Testis (tissue), 3 donors: ENCODE data around the gene ZMYND11. TPM values are rescaled to one million over a fixed set of nuclear protein-coding genes. Genes with fewer than 3 reads are reported as not detected.

Experiments
- DNase-seq: peaks from one replicate; pipeline ENCODE4 v3.0.0-alpha.2; 2019
- H3K27ac ChIP-seq, 2 donors: fragments of 200-600 bp; sonication (generic); one replicate each; pipeline ENCODE4 v1.5.1; 2019
- H3K27me3 ChIP-seq: fragments of 200-600 bp; sonication (generic); one replicate; pipeline ENCODE4 v1.5.1; 2019
- H3K36me3 ChIP-seq: fragments of 200-600 bp; sonication (generic); one replicate; pipeline ENCODE4 v1.5.1; 2017; ENCODE audit warnings: low read depth; ENCODE audit errors: missing control alignments
- H3K4me1 ChIP-seq: fragments of 200-600 bp; sonication (generic); one replicate; pipeline ENCODE4 v1.5.1; 2019
- H3K4me3 ChIP-seq, 2 donors: fragments of 200-600 bp; sonication (generic); one replicate each; pipeline ENCODE4 v1.5.1; 2017 to 2019
- H3K9me3 ChIP-seq: fragments of 200-600 bp; sonication (generic); one replicate; pipeline ENCODE4 v1.5.1; 2017
- CTCF ChIP-seq, 3 experiments: fragments of 450-650 bp in 2 of 3; fragments of 200-600 bp in 1 of 3; sonication (generic) in 1 of 3; IDR thresholded peaks; one replicate each; pipeline ENCODE4 v1.5.1; 2016 to 2019; ENCODE audit warnings: antibody characterized with exemption in 3 of 3, mild to moderate bottlenecking in 2 of 3, moderate library complexity in 1 of 3
- POLR2A ChIP-seq: fragments of 450-650 bp; IDR thresholded peaks from one replicate; pipeline ENCODE4 v1.6.1; 2017; ENCODE audit warnings: antibody characterized with exemption, mild to moderate bottlenecking, moderate library complexity
- WGBS, 2 donors: methylation state at CpG; one replicate each; pipeline ENCODE4 v1.1.5; 2018; 5-methylcytosine and 5-hydroxymethylcytosine counted together
- intact Hi-C: fragments of 100-400 bp; cut with DNase I; formaldehyde crosslinking; loops from one replicate; pipeline ENCODE4 v1.15.1; 2023; ENCODE audit warnings: low total_unique reads
- polyA plus RNA-seq: library from polyadenylated mRNA; stranded (reverse); fragments of 350-450 nt; fragmentation: Illumina TruSeq; extraction: RNeasy Lipid Tissue Mini Kit (QIAGEN cat#74804); gene quantifications from one replicate; pipeline ENCODE4 v1.2.3, GENCODE V29; 2014; ENCODE audit warnings: low read depth, low replicate concordance; ENCODE audit not compliant: insufficient read depth
- total RNA-seq, 2 donors: library from RNA; depleted of rRNA; stranded (reverse); fragments of >200 nt; gene quantifications; one replicate each; pipeline ENCODE4 v1.2.3, GENCODE V29; 2016

Gene ZMYND11
- total and polyA plus RNA-seq, 3 donors from 2014 or later: 55.8 to 66.2 (median 61.0) TPM

DNA sequence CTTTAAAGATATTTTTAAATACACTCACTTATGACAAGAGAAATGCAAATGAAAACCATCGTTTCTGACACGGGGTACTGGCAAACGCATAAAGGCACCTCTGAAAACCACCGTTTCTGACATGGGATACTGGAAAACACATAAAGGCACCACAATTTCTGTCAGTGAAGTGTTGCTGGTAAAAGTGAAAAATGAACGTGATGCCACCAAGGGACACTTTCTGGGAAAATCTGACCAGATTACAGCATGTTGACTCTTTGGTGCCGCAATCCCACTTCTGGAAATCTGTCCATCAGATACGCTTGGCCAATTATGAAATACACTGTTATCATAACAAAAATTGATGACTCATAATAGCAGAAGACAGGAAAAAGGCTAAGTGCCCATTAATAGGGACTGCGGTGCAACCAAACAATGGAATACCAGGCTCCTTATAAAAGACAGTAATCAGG lies 131.7 kb downstream of the ZMYND11 start:
- DNase-seq: no peak
- H3K4me1 ChIP-seq: no peaks in the 10 kb centered on the region
- no peak overlapping the region for H3K4me3 ChIP-seq
- 80 to 83% methylated on average over 8 of the region's 8 CpGs for whole genome bisulfite sequencing, 2 donors
- H3K9me3 ChIP-seq: no peaks in the 10 kb centered on the region
- TF ChIP-seq POLR2A (no peak), CTCF (IDR thresholded peaks at IDR 0.05) (no peak)
- intact Hi-C loops: no loop called here
- no peaks in the 10 kb centered on the region for H3K36me3 ChIP-seq
- no peaks in the 10 kb centered on the region for H3K27me3 ChIP-seq
- no peak overlapping the region for H3K27ac ChIP-seq

DNA sequence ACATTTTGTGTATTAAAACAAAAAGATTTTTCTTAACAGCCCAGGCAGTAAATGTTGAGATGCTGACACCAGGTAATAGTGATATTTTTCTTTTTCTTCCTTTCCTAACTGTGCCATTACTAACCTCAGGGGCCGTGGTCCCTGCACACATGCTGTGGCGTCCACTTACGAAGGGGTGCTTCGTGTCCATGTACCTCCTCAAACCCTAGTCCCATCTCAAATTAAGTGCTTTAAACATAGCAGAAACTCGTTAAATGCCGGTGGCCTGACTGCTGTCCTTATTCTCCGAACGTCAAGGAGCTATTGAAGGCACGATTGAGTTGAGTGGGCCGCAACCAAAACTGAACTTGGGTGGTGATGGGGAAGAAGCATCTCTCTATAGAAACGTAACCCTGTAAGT lies 132.4 kb downstream of the ZMYND11 start:
- whole genome bisulfite sequencing, 2 donors: 90 to 92% methylated on average over 11 of the region's 11 CpGs
- intact Hi-C loops: no loop called here
- no peaks in the 10 kb centered on the region for H3K36me3 ChIP-seq
- H3K27ac ChIP-seq: no peak overlapping the region
- H3K9me3 ChIP-seq: no peaks in the 10 kb centered on the region
- DNase-seq: no peak
- TF ChIP-seq CTCF (IDR thresholded peaks at IDR 0.05): no peak
- TF ChIP-seq POLR2A: no peak
- H3K4me3 ChIP-seq: no peak overlapping the region
- no peaks in the 10 kb centered on the region for H3K4me1 ChIP-seq
- H3K27me3 ChIP-seq: no peaks in the 10 kb centered on the region

- intact Hi-C loops: no loop called here
- no peaks in the 10 kb centered on the region for H3K36me3 ChIP-seq
- no peaks in the 10 kb centered on the region for H3K9me3 ChIP-seq
- H3K27ac ChIP-seq: no peak overlapping the region
- no peak for DNase-seq
- H3K4me1 ChIP-seq: no peaks in the 10 kb centered on the region
- 66 to 79% methylated on average over 9 to 10 of the region's 10 CpGs for WGBS, 2 donors
- H3K4me3 ChIP-seq: no peak overlapping the region
- TF ChIP-seq POLR2A (no peak), CTCF (IDR thresholded peaks at IDR 0.05) (no peak)
- no peaks in the 10 kb centered on the region for H3K27me3 ChIP-seq
Observed at GRCh38 chr10:269440-270074, 134.3 kb downstream of the ZMYND11 start.

DNA sequence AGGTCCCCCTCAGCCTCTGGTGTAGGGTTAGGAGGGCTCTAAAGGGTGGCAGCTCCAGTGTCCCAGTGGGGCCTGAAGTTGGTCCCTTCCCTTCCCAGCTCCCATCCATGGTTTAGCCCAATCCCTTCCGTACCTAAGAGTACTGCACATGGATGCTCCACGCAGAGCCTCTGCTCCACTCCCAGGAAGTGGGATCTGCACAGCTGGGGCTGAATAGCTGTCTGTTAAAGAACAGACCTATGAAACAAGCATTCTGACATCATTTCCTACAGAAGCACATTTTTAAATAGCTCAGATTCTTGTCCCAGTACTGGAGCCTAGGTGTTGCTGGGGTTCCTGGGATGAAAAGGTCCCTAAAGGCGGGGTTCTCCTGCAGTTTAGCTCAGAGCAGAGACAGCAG lies 135.9 kb downstream of the ZMYND11 start:
- no peak overlapping the region for H3K4me3 ChIP-seq
- no peaks in the 10 kb centered on the region for H3K4me1 ChIP-seq
- H3K27ac ChIP-seq: no peak overlapping the region
- WGBS, 2 donors: 92 to 100% methylated on average over 3 of the region's 3 CpGs
- no peaks in the 10 kb centered on the region for H3K9me3 ChIP-seq
- no peaks in the 10 kb centered on the region for H3K36me3 ChIP-seq
- H3K27me3 ChIP-seq: no peaks in the 10 kb centered on the region
- no peak for DNase-seq
- TF ChIP-seq POLR2A: no peak
- TF ChIP-seq CTCF (IDR thresholded peaks at IDR 0.05): no peak
- intact Hi-C loops: no loop called here

GRCh38 chr10:271722-272121 lies 136.5 kb downstream of the ZMYND11 start:
- WGBS, 2 donors: 91 to 95% methylated on average over 6 of the region's 6 CpGs
- Histone ChIP-seq H3K36me3 (no peaks in the 10 kb centered on the region), H3K9me3 (no peaks in the 10 kb centered on the region), H3K27ac (no peak overlapping the region), H3K27me3 (no peaks in the 10 kb centered on the region), H3K4me3 (no peak overlapping the region), H3K4me1 (no peaks in the 10 kb centered on the region)
- intact Hi-C loops: no loop called here
- no peak for DNase-seq
- no peak for TF ChIP-seq CTCF (IDR thresholded peaks at IDR 0.05)
- no peak for TF ChIP-seq POLR2A
